ENCODE measurements around the gene NACA2.
"Not testable (repeated sequence)": the region's sequence is repeated elsewhere in the genome, so short reads cannot be mapped to it uniquely, and the experiment has no call there.

Gene NACA2

GRCh38 chr17:61591018-61591417, at the start of gene NACA2:
NACA2 (minus strand) TSS chr17:61591219; CDS start chr17:61591180, 39 bp downstream.
- no peak for DNase-seq (ENCODE audit: low read depth in 1 of 2, low spot score in 1 of 2)

GRCh38 chr17:61639818-61640217, 48.8 kb upstream of the NACA2 start:
- no peak for DNase-seq (ENCODE audit: low read depth in 1 of 2, low spot score in 1 of 2)

GRCh38 chr17:61638087-61638486, 47.1 kb upstream of the NACA2 start:
- DNase-seq (ENCODE audit: low read depth in 1 of 2, low spot score in 1 of 2): no peak

- peak; percentile 2 to 4 for DNase-seq (ENCODE audit: low read depth in 1 of 2, low spot score in 1 of 2)
Measured at GRCh38 chr17:61635913-61636432, 45.0 kb upstream of the NACA2 start.

- no peak for DNase-seq (ENCODE audit: low read depth in 1 of 2, low spot score in 1 of 2)
Measured at GRCh38 chr17:61634942-61635538, 44.0 kb upstream of the NACA2 start.

- no peak for DNase-seq (ENCODE audit: low read depth in 1 of 2, low spot score in 1 of 2)
Measured at GRCh38 chr17:61634011-61634539, 43.1 kb upstream of the NACA2 start.

- DNase-seq (ENCODE audit: low read depth in 1 of 2, low spot score in 1 of 2): no peak
Measured at GRCh38 chr17:61632826-61633225, 41.8 kb upstream of the NACA2 start.

GRCh38 chr17:61631800-61632199, 40.8 kb upstream of the NACA2 start:
- DNase-seq (ENCODE audit: low read depth in 1 of 2, low spot score in 1 of 2): no peak

- DNase-seq (ENCODE audit: low read depth in 1 of 2, low spot score in 1 of 2): not testable (repeated sequence)
Measured at GRCh38 chr17:61628158-61628557, 37.1 kb upstream of the NACA2 start.

GRCh38 chr17:61627658-61628057, 36.6 kb upstream of the NACA2 start:
- no peak for DNase-seq (ENCODE audit: low read depth in 1 of 2, low spot score in 1 of 2)

GRCh38 chr17:61627125-61627524, 36.1 kb upstream of the NACA2 start:
- DNase-seq (ENCODE audit: low read depth in 1 of 2, low spot score in 1 of 2): no peak

GRCh38 chr17:61625564-61625963, 34.5 kb upstream of the NACA2 start:
- no peak for DNase-seq (ENCODE audit: low read depth in 1 of 2, low spot score in 1 of 2)

GRCh38 chr17:61624951-61625350, 33.9 kb upstream of the NACA2 start:
- DNase-seq (ENCODE audit: low read depth in 1 of 2, low spot score in 1 of 2): no peak

- DNase-seq (ENCODE audit: low read depth in 1 of 2, low spot score in 1 of 2): no peak
Measured at GRCh38 chr17:61621317-61621716, 30.3 kb upstream of the NACA2 start.

- DNase-seq (ENCODE audit: low read depth in 1 of 2, low spot score in 1 of 2): no peak
Measured at GRCh38 chr17:61619953-61620352, 28.9 kb upstream of the NACA2 start.

- no peak for DNase-seq (ENCODE audit: low read depth in 1 of 2, low spot score in 1 of 2)
Measured at GRCh38 chr17:61619493-61619892, 28.5 kb upstream of the NACA2 start.

- DNase-seq (ENCODE audit: low read depth in 1 of 2, low spot score in 1 of 2): no peak
Measured at GRCh38 chr17:61618950-61619349, 27.9 kb upstream of the NACA2 start.

GRCh38 chr17:61617330-61617729, 26.3 kb upstream of the NACA2 start:
- no peak for DNase-seq (ENCODE audit: low read depth in 1 of 2, low spot score in 1 of 2)

- DNase-seq (ENCODE audit: low read depth in 1 of 2, low spot score in 1 of 2): no peak
Measured at GRCh38 chr17:61616783-61617182, 25.8 kb upstream of the NACA2 start.

GRCh38 chr17:61614219-61614618, 23.2 kb upstream of the NACA2 start:
- no peak for DNase-seq (ENCODE audit: low read depth in 1 of 2, low spot score in 1 of 2)

- DNase-seq (ENCODE audit: low read depth in 1 of 2, low spot score in 1 of 2): no peak
Measured at GRCh38 chr17:61611323-61611722, 20.3 kb upstream of the NACA2 start.

GRCh38 chr17:61605692-61606091, 14.7 kb upstream of the NACA2 start:
- DNase-seq (ENCODE audit: low read depth in 1 of 2, low spot score in 1 of 2): no peak

GRCh38 chr17:61601297-61601696, 10.3 kb upstream of the NACA2 start:
- no peak for DNase-seq (ENCODE audit: low read depth in 1 of 2, low spot score in 1 of 2)

Data from stimulated activated CD4-positive, alpha-beta T cell treated with anti-CD3 and anti-CD28 coated beads, Interleukin-15, amount 100 ng/mL, for 1 hour (primary cell).